Urinary bladder (tissue), 4 donors: ENCODE results near the gene SAT1. TPM values are rescaled to one million over a fixed set of nuclear protein-coding genes. Genes with fewer than 3 reads are reported as not detected.
"Not testable (repeated sequence)": the region's sequence is repeated elsewhere in the genome, so short reads cannot be mapped to it uniquely, and the experiment has no call there.

Experiments
- DNase-seq: peaks from one replicate; pipeline ENCODE4 v3.0.0-alpha.2; 2015; ENCODE audit errors: extremely low spot score
- H3K27ac ChIP-seq: one replicate; pipeline ENCODE4 v1.5.1; 2013; ENCODE audit warnings: low read depth, mild to moderate bottlenecking, moderate library complexity
- H3K36me3 ChIP-seq: one replicate; pipeline ENCODE4 v1.6.1; 2013; ENCODE audit warnings: mild to moderate bottlenecking, moderate library complexity; ENCODE audit not compliant: insufficient read depth
- H3K4me1 ChIP-seq: one replicate; pipeline ENCODE4 v1.6.1; 2013; ENCODE audit warnings: mild to moderate bottlenecking, moderate library complexity; ENCODE audit not compliant: insufficient read depth
- H3K4me3 ChIP-seq: one replicate; pipeline ENCODE4 v1.5.1; 2013; ENCODE audit warnings: low read depth, low read length
- WGBS: extraction: QIAGEN DNeasy Blood & Tissue Kit; methylation state at CpG from one replicate; pipeline ENCODE4 v1.1.7; 2013; 5-methylcytosine and 5-hydroxymethylcytosine counted together
- polyA plus RNA-seq: library from polyadenylated mRNA; stranded (reverse); fragments of 200-250 nt; gene quantifications from one replicate; pipeline ENCODE4 v1.2.3, GENCODE V29; 2013
- total RNA-seq: library from RNA; depleted of rRNA; stranded (reverse); fragments of >200 nt; gene quantifications from one replicate; pipeline ENCODE4 v1.2.3, GENCODE V29; 2014
- donor health status: healthy with polysubstance abuse.
- donor health status: healthy.

Gene SAT1
- 130 TPM for total RNA-seq
- polyA plus RNA-seq: 216 TPM

- Histone ChIP-seq H3K4me3 (peak within 1 kb of the TSS; percentile 79), H3K4me1 (no peaks in the 10 kb centered on the region), H3K36me3 (no peaks in the 10 kb centered on the region), H3K27ac (peak within 1 kb of the TSS; percentile 99)
- peak; percentile 87 for DNase-seq
- under 1% methylated on average over 58 of the region's 58 CpGs for WGBS
These were observed at the start of gene SAT1 for GRCh38 chrX:23782863-23783588. Gene SAT1 (plus strand): TSS chrX:23783173. CDS start chrX:23783352, 179 bp downstream.

GRCh38 chrX:23736030-23736429 is 46.9 kb upstream of the SAT1 start:
- Histone ChIP-seq H3K36me3 (no peaks in the 10 kb centered on the region), H3K27ac (no peak overlapping the region), H3K4me1 (peaks cover 2% of the 10 kb centered on the region), H3K4me3 (no peak overlapping the region)
- DNase-seq: no peak
- WGBS: 63% methylated on average over 3 of the region's 3 CpGs

- peaks cover 2% of the 10 kb centered on the region for H3K4me1 ChIP-seq
- no peaks in the 10 kb centered on the region for H3K36me3 ChIP-seq
- H3K27ac ChIP-seq: no peak overlapping the region
- H3K4me3 ChIP-seq: no peak overlapping the region
- no peak for DNase-seq
These were observed 45.6 kb upstream of the SAT1 start for GRCh38 chrX:23737413-23737812.

- H3K4me1 ChIP-seq: no peaks in the 10 kb centered on the region
- under 1% methylated on average over 6 of the region's 6 CpGs for WGBS
- DNase-seq: peak; percentile 2
These were observed 40.7 kb upstream of the SAT1 start for GRCh38 chrX:23742174-23742696.

GRCh38 chrX:23742697-23743622 is 40.0 kb upstream of the SAT1 start, which contains the start of gene ACOT9:
Gene ACOT9 (minus strand): TSS chrX:23743276. CDS start chrX:23743144, 132 bp downstream.
- Histone ChIP-seq H3K4me3 (peak within 1 kb of the TSS; percentile 72), H3K36me3 (no peaks in the 10 kb centered on the region), H3K4me1 (no peaks in the 10 kb centered on the region), H3K27ac (peak within 1 kb of the TSS; percentile 93)
- DNase-seq: peak; percentile 71
- WGBS: under 1% methylated on average over 71 of the region's 73 CpGs

More at GRCh38 chrX:23742174-23742696, 40.7 kb upstream of the SAT1 start:
- H3K27ac ChIP-seq: peak overlapping the region; percentile 93
- H3K36me3 ChIP-seq: no peaks in the 10 kb centered on the region
- peak overlapping the region; percentile 72 for H3K4me3 ChIP-seq

- H3K36me3 ChIP-seq, DNase-seq, H3K4me1 ChIP-seq: not testable (repeated sequence)
- Histone ChIP-seq H3K4me3 (peak overlapping the region; percentile 72), H3K27ac (peak overlapping the region; percentile 93)
- WGBS: 52% methylated on average over 14 of the region's 14 CpGs
These were observed 39.4 kb upstream of the SAT1 start for GRCh38 chrX:23743623-23743971.

GRCh38 chrX:23745786-23746185 is 37.2 kb upstream of the SAT1 start:
- Histone ChIP-seq H3K4me3 (no peak overlapping the region), H3K36me3 (no peaks in the 10 kb centered on the region), H3K4me1 (no peaks in the 10 kb centered on the region), H3K27ac (no peak overlapping the region)
- WGBS: 60% methylated on average over 3 of the region's 3 CpGs
- no peak for DNase-seq

- H3K4me1 ChIP-seq: no peaks in the 10 kb centered on the region
- 89% methylated on average over 4 of the region's 4 CpGs for WGBS
- DNase-seq: no peak
- no peak overlapping the region for H3K27ac ChIP-seq
- no peaks in the 10 kb centered on the region for H3K36me3 ChIP-seq
- no peak overlapping the region for H3K4me3 ChIP-seq
These were observed 33.8 kb upstream of the SAT1 start for GRCh38 chrX:23749129-23749528.

- no peak overlapping the region for H3K27ac ChIP-seq
- no peaks in the 10 kb centered on the region for H3K4me1 ChIP-seq
- DNase-seq: no peak
- 69% methylated on average over 2 of the region's 2 CpGs for WGBS
- no peak overlapping the region for H3K4me3 ChIP-seq
- no peaks in the 10 kb centered on the region for H3K36me3 ChIP-seq
These were observed 33.4 kb upstream of the SAT1 start for GRCh38 chrX:23749576-23749975.

- WGBS: 39% methylated on average over 2 of the region's 2 CpGs
- Histone ChIP-seq H3K4me1 (no peaks in the 10 kb centered on the region), H3K36me3 (no peaks in the 10 kb centered on the region), H3K27ac (no peak overlapping the region), H3K4me3 (no peak overlapping the region)
- DNase-seq: no peak
These were observed 30.1 kb upstream of the SAT1 start for GRCh38 chrX:23752740-23753415.

- Histone ChIP-seq H3K27ac (no peak overlapping the region), H3K4me1 (no peaks in the 10 kb centered on the region), H3K36me3 (no peaks in the 10 kb centered on the region), H3K4me3 (no peak overlapping the region)
- no peak for DNase-seq
- WGBS: 89% methylated on average over 1 of the region's 1 CpG
These were observed 28.3 kb upstream of the SAT1 start for GRCh38 chrX:23754664-23755063.

- no peaks in the 10 kb centered on the region for H3K4me1 ChIP-seq
- no peak overlapping the region for H3K4me3 ChIP-seq
- DNase-seq: no peak
- 2% methylated on average over 4 of the region's 4 CpGs for WGBS
- no peak overlapping the region for H3K27ac ChIP-seq
- H3K36me3 ChIP-seq: no peaks in the 10 kb centered on the region
These were observed 26.8 kb upstream of the SAT1 start for GRCh38 chrX:23756165-23756564.

- Histone ChIP-seq H3K4me3 (no peak overlapping the region), H3K36me3 (no peaks in the 10 kb centered on the region), H3K27ac (no peak overlapping the region), H3K4me1 (no peaks in the 10 kb centered on the region)
- no peak for DNase-seq
- 87% methylated on average over 2 of the region's 2 CpGs for whole genome bisulfite sequencing
These were observed 23.2 kb upstream of the SAT1 start for GRCh38 chrX:23759821-23760220.
